HL-60 (cell line): ENCODE measurements around the gene MYL7.

ENCODE experiments used
- DNase-seq, 2 experiments: peaks; one replicate each; pipeline ENCODE4 v3.0.0-alpha.2; 2010 to 2020; ENCODE audit warnings: low read depth in 1 of 2, low spot score in 1 of 2
- H3K27ac ChIP-seq: fragments of 250-450 bp; sonication (Bioruptor Pico); replicated peaks from 2 replicates; pipeline ENCODE4 v1.5.1; 2020; ENCODE audit warnings: mild to moderate bottlenecking, moderate library complexity
- H3K27me3 ChIP-seq: fragments of 250-450 bp; sonication (Bioruptor Pico); 2 replicates; pipeline ENCODE4 v1.5.1; 2021; ENCODE audit warnings: mild to moderate bottlenecking, moderate library complexity; ENCODE audit not compliant: insufficient read depth, poor library complexity, severe bottlenecking
- H3K4me3 ChIP-seq: replicated peaks from 2 replicates; pipeline ENCODE4 v1.5.1; 2011; ENCODE audit warnings: mild to moderate bottlenecking, control low read depth, low read length; ENCODE audit not compliant: insufficient read depth
- GABPA ChIP-seq: IDR thresholded peaks from 2 replicates; pipeline ENCODE4 v1.6.1; 2012; ENCODE audit warnings: low read depth
- POLR2AphosphoS5 ChIP-seq: IDR thresholded peaks from 2 replicates; pipeline ENCODE4 v1.6.1; 2012; ENCODE audit warnings: low read depth
- SPI1 ChIP-seq: IDR thresholded peaks from 2 replicates; pipeline ENCODE4 v1.6.1; 2012; ENCODE audit warnings: low read depth, mild to moderate bottlenecking, borderline replicate concordance
- TF ChIP-seq, protein P1 (sequence below): IDR thresholded peaks from one replicate; pipeline ENCODE4 v1.5.1; 2011; ENCODE audit warnings: low read length, control low read depth, inconsistent platforms; ENCODE audit not compliant: insufficient read depth
- TF ChIP-seq, protein P2 (sequence below): IDR thresholded peaks from 2 replicates; pipeline ENCODE4 v1.6.1; 2012; ENCODE audit warnings: low read depth; ENCODE audit not compliant: insufficient replicate concordance

The MYL7 gene

GRCh38 chr7:44094883-44095592 is 46.1 kb downstream of the MYL7 start:
- DNase-seq, result no peak
- TF ChIP-seq GABPA (no peak), SPI1 (no peak), POLR2AphosphoS5 (no peak)
- TF ChIP-seq, protein P1, sequence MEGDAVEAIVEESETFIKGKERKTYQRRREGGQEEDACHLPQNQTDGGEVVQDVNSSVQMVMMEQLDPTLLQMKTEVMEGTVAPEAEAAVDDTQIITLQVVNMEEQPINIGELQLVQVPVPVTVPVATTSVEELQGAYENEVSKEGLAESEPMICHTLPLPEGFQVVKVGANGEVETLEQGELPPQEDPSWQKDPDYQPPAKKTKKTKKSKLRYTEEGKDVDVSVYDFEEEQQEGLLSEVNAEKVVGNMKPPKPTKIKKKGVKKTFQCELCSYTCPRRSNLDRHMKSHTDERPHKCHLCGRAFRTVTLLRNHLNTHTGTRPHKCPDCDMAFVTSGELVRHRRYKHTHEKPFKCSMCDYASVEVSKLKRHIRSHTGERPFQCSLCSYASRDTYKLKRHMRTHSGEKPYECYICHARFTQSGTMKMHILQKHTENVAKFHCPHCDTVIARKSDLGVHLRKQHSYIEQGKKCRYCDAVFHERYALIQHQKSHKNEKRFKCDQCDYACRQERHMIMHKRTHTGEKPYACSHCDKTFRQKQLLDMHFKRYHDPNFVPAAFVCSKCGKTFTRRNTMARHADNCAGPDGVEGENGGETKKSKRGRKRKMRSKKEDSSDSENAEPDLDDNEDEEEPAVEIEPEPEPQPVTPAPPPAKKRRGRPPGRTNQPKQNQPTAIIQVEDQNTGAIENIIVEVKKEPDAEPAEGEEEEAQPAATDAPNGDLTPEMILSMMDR, result no peak
- TF ChIP-seq, protein P2, sequence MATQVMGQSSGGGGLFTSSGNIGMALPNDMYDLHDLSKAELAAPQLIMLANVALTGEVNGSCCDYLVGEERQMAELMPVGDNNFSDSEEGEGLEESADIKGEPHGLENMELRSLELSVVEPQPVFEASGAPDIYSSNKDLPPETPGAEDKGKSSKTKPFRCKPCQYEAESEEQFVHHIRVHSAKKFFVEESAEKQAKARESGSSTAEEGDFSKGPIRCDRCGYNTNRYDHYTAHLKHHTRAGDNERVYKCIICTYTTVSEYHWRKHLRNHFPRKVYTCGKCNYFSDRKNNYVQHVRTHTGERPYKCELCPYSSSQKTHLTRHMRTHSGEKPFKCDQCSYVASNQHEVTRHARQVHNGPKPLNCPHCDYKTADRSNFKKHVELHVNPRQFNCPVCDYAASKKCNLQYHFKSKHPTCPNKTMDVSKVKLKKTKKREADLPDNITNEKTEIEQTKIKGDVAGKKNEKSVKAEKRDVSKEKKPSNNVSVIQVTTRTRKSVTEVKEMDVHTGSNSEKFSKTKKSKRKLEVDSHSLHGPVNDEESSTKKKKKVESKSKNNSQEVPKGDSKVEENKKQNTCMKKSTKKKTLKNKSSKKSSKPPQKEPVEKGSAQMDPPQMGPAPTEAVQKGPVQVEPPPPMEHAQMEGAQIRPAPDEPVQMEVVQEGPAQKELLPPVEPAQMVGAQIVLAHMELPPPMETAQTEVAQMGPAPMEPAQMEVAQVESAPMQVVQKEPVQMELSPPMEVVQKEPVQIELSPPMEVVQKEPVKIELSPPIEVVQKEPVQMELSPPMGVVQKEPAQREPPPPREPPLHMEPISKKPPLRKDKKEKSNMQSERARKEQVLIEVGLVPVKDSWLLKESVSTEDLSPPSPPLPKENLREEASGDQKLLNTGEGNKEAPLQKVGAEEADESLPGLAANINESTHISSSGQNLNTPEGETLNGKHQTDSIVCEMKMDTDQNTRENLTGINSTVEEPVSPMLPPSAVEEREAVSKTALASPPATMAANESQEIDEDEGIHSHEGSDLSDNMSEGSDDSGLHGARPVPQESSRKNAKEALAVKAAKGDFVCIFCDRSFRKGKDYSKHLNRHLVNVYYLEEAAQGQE, result no peak

DNA sequence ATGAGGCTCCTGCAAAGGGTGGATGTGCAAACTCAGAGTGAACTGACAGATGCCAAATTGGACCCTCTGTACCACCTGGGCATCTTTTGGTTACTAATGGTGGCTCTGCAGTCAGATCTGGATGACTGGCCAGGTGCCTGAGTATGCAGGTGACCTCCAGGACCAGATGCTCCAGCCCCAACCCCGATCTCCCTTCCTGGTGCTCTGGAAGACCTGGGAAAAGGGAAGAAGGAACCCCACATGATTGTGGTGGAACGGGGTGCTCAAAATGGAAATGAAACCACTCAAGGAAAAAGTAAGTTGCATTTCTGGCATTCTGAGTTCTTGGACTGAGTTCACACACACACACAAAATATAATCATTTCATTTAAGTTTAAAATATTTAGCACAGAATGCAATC is 46.8 kb downstream of the MYL7 start:
- DNase-seq, result no peak
- H3K27ac ChIP-seq, result no peak overlapping the region
- TF ChIP-seq, protein P1, result no peak
- TF ChIP-seq, protein P2, result no peak
- TF ChIP-seq SPI1, result no peak
- TF ChIP-seq GABPA, result no peak
- TF ChIP-seq POLR2AphosphoS5, result no peak
- H3K27me3 ChIP-seq, result no peaks in the 10 kb centered on the region
- H3K4me3 ChIP-seq, result no peak overlapping the region

More at GRCh38 chr7:44094883-44095592, 46.1 kb downstream of the MYL7 start:
- Histone ChIP-seq H3K27ac (no peak overlapping the region), H3K4me3 (no peak overlapping the region), H3K27me3 (no peaks in the 10 kb centered on the region)

DNA sequence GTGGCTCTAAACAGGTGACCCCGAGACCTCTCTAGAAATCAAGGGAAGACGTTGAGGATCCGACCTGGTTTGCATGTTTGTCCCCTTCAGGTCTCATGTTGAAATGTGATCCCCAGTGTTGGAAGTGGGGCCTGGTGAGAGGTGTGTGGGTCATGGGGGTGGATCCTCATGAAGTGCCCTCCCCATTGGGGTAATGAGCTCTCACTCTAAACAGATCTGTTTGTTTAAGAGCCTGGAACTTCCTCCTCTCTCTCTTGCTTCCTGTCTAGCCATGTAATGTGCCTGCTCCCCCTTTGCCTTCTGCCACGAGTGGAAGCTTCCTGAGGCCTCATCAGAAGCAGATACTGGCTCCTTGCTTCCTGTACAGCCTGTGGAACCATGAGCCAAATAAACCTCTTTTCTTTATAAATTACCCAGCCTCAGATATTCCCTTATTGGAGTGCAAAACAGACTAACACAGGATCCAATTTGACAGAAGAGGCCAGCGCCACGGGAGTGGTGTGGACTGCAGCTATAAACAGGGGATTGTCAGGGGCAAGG is 48.0 kb downstream of the MYL7 start:
- Histone ChIP-seq H3K27ac (0 out of 2 replicates have a peak overlapping the region, but pooled peaks have one; percentile 9), H3K27me3 (no peaks in the 10 kb centered on the region), H3K4me3 (no peak overlapping the region)
- peak in 1 of 2 experiments; percentile 30 for DNase-seq
- no peak for TF ChIP-seq SPI1
- no peak for TF ChIP-seq GABPA
- TF ChIP-seq, protein P2, result no peak
